H1 (cell line): ENCODE results near the gene XPNPEP2. TPM values are rescaled to one million over a fixed set of nuclear protein-coding genes. Genes with fewer than 3 reads are reported as not detected.

ENCODE experiments used
- CTCF ChIA-PET: fragments of 300-600 bp; sonication (Branson Sonifier 250); formaldehyde crosslinking; loops from one replicate; lab custom pipeline; 2021; ENCODE audit not compliant: partially characterized antibody; lab: Charles Lee
- POLR2A ChIA-PET: fragments of 300-600 bp; sonication (Branson Sonifier 250); formaldehyde crosslinking; loops from one replicate; lab custom pipeline; 2021; ENCODE audit warnings: inconsistent platforms; ENCODE audit not compliant: partially characterized antibody; lab: Charles Lee
- DNase-seq, 2 experiments: peaks; one replicate each; pipeline versions ENCODE4 v3.0.0 to v3.0.0-alpha.2; 2010 to 2022; ENCODE audit warnings: low spot score in 2 of 2, low read depth in 1 of 2, mixed read lengths in 1 of 2
- FAIRE-seq: peaks from 2 replicates; lab custom pipeline; 2011; peaks lifted over from hg19 to GRCh38; lab: Jason Lieb, UNC
- H2AFZ ChIP-seq: 2 replicates; pipeline ENCODE4 v1.8.1; 2012; ENCODE audit warnings: low read length, inconsistent platforms
- H2AK5ac ChIP-seq: 2 replicates; pipeline ENCODE4 v1.6.1; 2013; ENCODE audit warnings: low read depth, low read length
- H2BK120ac ChIP-seq: replicated peaks from 2 replicates; pipeline ENCODE3; 2013; ENCODE audit warnings: low read depth, low read length, inconsistent platforms
- H2BK12ac ChIP-seq: 2 replicates; pipeline ENCODE4 v1.6.1; 2013; ENCODE audit warnings: low read depth, low read length
- H2BK15ac ChIP-seq: 2 replicates; pipeline ENCODE4 v1.6.1; 2013; ENCODE audit warnings: low read length
- H2BK20ac ChIP-seq: 2 replicates; pipeline ENCODE4 v1.6.1; 2013; ENCODE audit warnings: low read length
- H2BK5ac ChIP-seq: 2 replicates; pipeline ENCODE4 v1.6.1; 2013; ENCODE audit warnings: low read depth, low read length
- H3K14ac ChIP-seq: 2 replicates; pipeline ENCODE4 v1.6.1; 2013; ENCODE audit warnings: inconsistent platforms; ENCODE audit not compliant: insufficient read length
- H3K18ac ChIP-seq: 2 replicates; pipeline ENCODE4 v1.6.1; 2013; ENCODE audit warnings: low read length; ENCODE audit errors: extremely low read depth
- H3K23ac ChIP-seq: 2 replicates; pipeline ENCODE4 v1.6.1; 2013; ENCODE audit warnings: inconsistent platforms; ENCODE audit not compliant: insufficient read length
- H3K23me2 ChIP-seq: 2 replicates; pipeline ENCODE4 v1.6.1; 2013; ENCODE audit warnings: low read depth, low read length
- H3K27ac ChIP-seq: 2 replicates; pipeline ENCODE4 v1.6.1; 2011; ENCODE audit warnings: low read depth, low read length, inconsistent platforms
- H3K27me3 ChIP-seq, 4 experiments: replicated peaks in 1 of 4; 1 replicate in 1 of 4; 2 replicates in 3 of 4; pipeline versions ENCODE4 v1.6.1 to v1.8.1; 2011 to 2013; ENCODE audit warnings: low read length in 3 of 4, mild to moderate bottlenecking in 3 of 4, inconsistent platforms in 2 of 4, mixed read lengths in 2 of 4, moderate library complexity in 1 of 4; ENCODE audit not compliant: control insufficient read depth in 3 of 4, insufficient read depth in 3 of 4; ENCODE audit errors: extremely low read depth in 1 of 4
- H3K36me3 ChIP-seq, 4 experiments: 2 replicates each; pipeline versions ENCODE4 v1.6.1 to v1.8.1; 2011 to 2013; ENCODE audit warnings: mild to moderate bottlenecking in 4 of 4, low read length in 3 of 4, moderate library complexity in 2 of 4, control low read depth in 1 of 4, inconsistent platforms in 1 of 4; ENCODE audit not compliant: insufficient read depth in 4 of 4, control insufficient read depth in 2 of 4
- H3K4ac ChIP-seq: replicated peaks from 2 replicates; pipeline ENCODE3; 2013; ENCODE audit warnings: low read length, low read depth, mixed read lengths, inconsistent platforms; ENCODE audit not compliant: insufficient read length
- H3K4me1 ChIP-seq, 4 experiments: replicated peaks in 1 of 4; 1 replicate in 1 of 4; 2 replicates in 3 of 4; pipeline versions ENCODE4 v1.6.1 to v1.8.1; 2011 to 2013; ENCODE audit warnings: low read length in 3 of 4, inconsistent platforms in 2 of 4, mixed read lengths in 1 of 4; ENCODE audit not compliant: insufficient read depth in 4 of 4, control insufficient read depth in 3 of 4
- H3K4me2 ChIP-seq, 2 experiments: 2 replicates each; pipeline versions ENCODE4 v1.6.1 to v1.8.1; 2011 to 2013; ENCODE audit warnings: low read depth in 2 of 2, low read length in 2 of 2, control low read depth in 1 of 2, inconsistent platforms in 1 of 2, mild to moderate bottlenecking in 1 of 2; ENCODE audit not compliant: insufficient read depth in 1 of 2
- H3K4me3 ChIP-seq, 4 experiments: fragments of 200-600, 300-600 bp in 1 of 4; sonication (generic), shearing (Covaris generic), sonication (Bioruptor Twin) in 1 of 4; 2 replicates each; pipeline versions ENCODE4 v1.5.1 to v1.8.1; 2011 to 2016; ENCODE audit warnings: low read length in 4 of 4, low read depth in 3 of 4, control low read depth in 2 of 4, inconsistent platforms in 2 of 4, mild to moderate bottlenecking in 2 of 4, mixed read lengths in 1 of 4, moderate library complexity in 1 of 4; ENCODE audit not compliant: insufficient read depth in 2 of 4; ENCODE audit errors: extremely low read depth in 1 of 4
- H3K56ac ChIP-seq: replicated peaks from 2 replicates; pipeline ENCODE3; 2013; ENCODE audit warnings: low read depth, mild to moderate bottlenecking, mixed read lengths, low read length, inconsistent platforms; ENCODE audit not compliant: insufficient read length
- H3K79me1 ChIP-seq: 2 replicates; pipeline ENCODE4 v1.6.1; 2013; ENCODE audit warnings: low read depth, low read length, control low read depth
- H3K79me2 ChIP-seq, 2 experiments: 2 replicates each; pipeline versions ENCODE4 v1.6.1 to v1.8.1; 2012 to 2013; ENCODE audit warnings: low read length in 2 of 2, mild to moderate bottlenecking in 2 of 2, inconsistent platforms in 1 of 2; ENCODE audit not compliant: insufficient read depth in 2 of 2, control insufficient read depth in 1 of 2
- H3K9ac ChIP-seq, 4 experiments: replicated peaks in 1 of 4; 1 replicate in 1 of 4; 2 replicates in 3 of 4; pipeline versions ENCODE4 v1.6.1 to v1.8.1; 2011 to 2013; ENCODE audit warnings: low read depth in 3 of 4, low read length in 3 of 4, control low read depth in 2 of 4, mild to moderate bottlenecking in 2 of 4, moderate library complexity in 2 of 4, inconsistent platforms in 1 of 4; ENCODE audit errors: extremely low read depth in 1 of 4
- H3K9me3 ChIP-seq, 2 experiments: 2 replicates each; pipeline versions ENCODE4 v1.6.1 to v1.8.1; 2012 to 2013; ENCODE audit warnings: mild to moderate bottlenecking in 2 of 2, moderate library complexity in 2 of 2, control low read depth in 1 of 2, inconsistent platforms in 1 of 2, low read depth in 1 of 2, low read length in 1 of 2, mixed read lengths in 1 of 2; ENCODE audit not compliant: insufficient read depth in 2 of 2
- H4K20me1 ChIP-seq, 2 experiments: replicated peaks in 1 of 2; 2 replicates each; pipeline versions ENCODE3 to v1.8.1; 2011 to 2013; ENCODE audit warnings: inconsistent platforms in 2 of 2, low read length in 2 of 2, mild to moderate bottlenecking in 1 of 2; ENCODE audit not compliant: insufficient read depth in 2 of 2, control insufficient read depth in 1 of 2
- H4K5ac ChIP-seq: 2 replicates; pipeline ENCODE4 v1.6.1; 2013; ENCODE audit warnings: low read length, low read depth, mixed read lengths, inconsistent platforms; ENCODE audit not compliant: insufficient read length
- H4K8ac ChIP-seq: 2 replicates; pipeline ENCODE4 v1.8.0; 2013; ENCODE audit warnings: mild to moderate bottlenecking, moderate library complexity, low read length, inconsistent platforms; ENCODE audit not compliant: insufficient read depth; ENCODE audit errors: extremely low read depth
- H4K91ac ChIP-seq: replicated peaks from 2 replicates; pipeline ENCODE3; 2013; ENCODE audit warnings: low read length, mixed read lengths, inconsistent platforms; ENCODE audit not compliant: insufficient read length
- KDM4A ChIP-seq: IDR thresholded peaks from one replicate; pipeline ENCODE4 v1.7.1; 2012; ENCODE audit warnings: low read depth, mild to moderate bottlenecking, moderate library complexity, low read length, inconsistent platforms; ENCODE audit not compliant: severe bottlenecking
- NRF1 ChIP-seq: IDR thresholded peaks from 2 replicates; pipeline ENCODE4 v1.6.1; 2011; ENCODE audit warnings: mild to moderate bottlenecking, low read depth, low read length, improper control_type of control experiment
- TEAD4 ChIP-seq: IDR thresholded peaks from 2 replicates; pipeline ENCODE4 v1.6.1; 2012; ENCODE audit warnings: low read depth, low read length, inconsistent platforms, mixed read lengths
- WGBS, 2 experiments: shearing (Covaris generic) in 1 of 2; methylation state at CpG; one replicate each; pipeline versions ENCODE4 v1.1.6 to v1.1.7; 2013 to 2015; ENCODE audit warnings: low lambda C conversion rate in 2 of 2, mixed read lengths in 2 of 2, inconsistent platforms in 1 of 2, low coverage in 1 of 2, missing lambda C conversion rate in 1 of 2; ENCODE audit not compliant: insufficient replicate concordance in 2 of 2, insufficient coverage in 1 of 2, insufficient read length in 1 of 2; ENCODE audit errors: extremely low coverage in 1 of 2, missing lambda C conversion rate in 1 of 2; 5-methylcytosine and 5-hydroxymethylcytosine counted together
- polyA plus RNA-seq, 7 experiments: library from polyadenylated mRNA; depleted of rRNA in 3 of 7; stranded (reverse) in 5 of 7; unstranded in 2 of 7; fragments of >200 nt in 5 of 7; fragments of 200-250 nt in 2 of 7; gene quantifications; 1 replicate in 5 of 7; 2 replicates in 1 of 7; 4 replicates in 1 of 7; pipeline versions ENCODE4 v1.2.1 to v1.2.3, GENCODE V29; 2011 to 2013; ENCODE audit warnings: missing spikeins in 2 of 7, mixed read lengths in 2 of 7
- total RNA-seq: library from RNA; stranded (reverse); fragmentation: NEBNext Ultra II Directional; extraction: Animal tissue kit (Norgen Biotek cat#: 25700); gene quantifications from 2 replicates; pipeline ENCODE4 v1.2.1, GENCODE V29; 2021

XPNPEP2 gene
- total and polyA plus RNA-seq, 2 of the 8 experiments (the other 6 are each of a cell fraction or from before 2014, with no cell fraction given) = 0.27 TPM; not detected in 1

DNA sequence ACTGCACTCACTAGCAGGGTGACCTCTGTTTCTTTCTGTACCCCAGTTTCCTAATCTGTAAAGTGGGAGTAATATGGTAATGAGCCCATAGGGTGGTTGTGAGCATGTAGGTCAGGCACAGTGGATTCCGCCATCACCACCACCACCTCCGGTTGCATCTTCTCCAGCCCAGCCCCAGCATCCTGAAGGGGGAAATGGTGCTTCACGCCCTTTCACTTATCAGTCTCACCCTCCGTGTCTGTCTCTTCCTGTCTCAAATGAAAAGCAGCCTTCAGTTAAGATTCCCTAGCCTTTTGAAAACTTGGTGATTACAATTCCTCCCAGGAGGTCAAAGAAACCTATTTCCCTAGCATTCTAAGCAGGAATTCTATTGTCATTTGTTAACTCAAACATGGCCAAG lies 16.9 kb upstream of the XPNPEP2 start:
- CTCF ChIA-PET = interaction anchor here (1.1 to 11.8 kb wide), 2 partner anchors 84 to 117 kb away, joined by 3 to 144 read pairs; no protein-coding TSS in a partner anchor
- H3K56ac ChIP-seq = no peak overlapping the region

More for the DNA sequence above, 16.9 kb upstream of the XPNPEP2 start:
- Histone ChIP-seq H3K36me3 (no peaks in the 10 kb centered on the region), H2BK5ac (no peak overlapping the region), H3K4me3 (no peak overlapping the region), H4K91ac (no peak overlapping the region), H4K8ac (no peak overlapping the region), H2AFZ (no peak overlapping the region), H4K20me1 (no peaks in the 10 kb centered on the region), H3K79me1 (no peaks in the 10 kb centered on the region), H3K4me1 (peaks cover 5 to 12% (median 7%) of the 10 kb centered on the region in 4 experiments), H2AK5ac (no peak overlapping the region), H3K9me3 (no peaks in the 10 kb centered on the region), H3K27ac (no peak overlapping the region)
- WGBS, 2 experiments = 86% methylated on average over 2 of the region's 4 CpGs; no CpG with 5 or more reads in 1 of the 2 experiments
- DNase-seq (no peak), FAIRE-seq (no peak)
- TF ChIP-seq TEAD4 = no peak
- no peak for TF ChIP-seq KDM4A
- TF ChIP-seq NRF1 = no peak
- TF ChIP-seq, all 59 proteins: peak for 0
- Histone ChIP-seq H4K5ac (no peak overlapping the region), H2BK120ac (no peak overlapping the region), H3K18ac (no peak overlapping the region), H3K79me2 (no peaks in the 10 kb centered on the region), H3K23me2 (no peaks in the 10 kb centered on the region), H3K4ac (no peak overlapping the region), H3K9ac (no peak overlapping the region), H3K4me2 (no peak overlapping the region), H3K14ac (no peak overlapping the region), H2BK20ac (no peak overlapping the region), H2BK15ac (no peak overlapping the region), H2BK12ac (no peak overlapping the region), H3K27me3 (no peaks in the 10 kb centered on the region), H3K23ac (no peak overlapping the region)
- POLR2A ChIA-PET = no interaction called here
